ENCODE results near the gene S1PR4.
"Not testable (repeated sequence)": the region's sequence is repeated elsewhere in the genome, so short reads cannot be mapped to it uniquely, and the experiment has no call there.

Gene S1PR4

GRCh38 chr19:3190470-3190770 is 11.9 kb downstream of the S1PR4 start:
- peaks cover 9% of the 10 kb centered on the region for H3K4me1 ChIP-seq (ENCODE audit: low read length)
- H3K79me2 ChIP-seq (ENCODE audit: low read length), result peaks cover 77% of the 10 kb centered on the region
- H2AFZ ChIP-seq (ENCODE audit: low read length), result no peak overlapping the region
- H3K4me3 ChIP-seq (ENCODE audit: low read length), result no peak overlapping the region
- no peak overlapping the region for H3K27ac ChIP-seq (ENCODE audit: low read length)
- no peaks in the 10 kb centered on the region for H3K9me3 ChIP-seq (replicated peaks; ENCODE audit: insufficient read depth, low read length)
- H3K27me3 ChIP-seq (replicated peaks; ENCODE audit: insufficient read depth, low read length), result no peaks in the 10 kb centered on the region
- H3F3A ChIP-seq (ENCODE audit: insufficient read depth, low read length), result no peaks in the 10 kb centered on the region
- H3K4me2 ChIP-seq (ENCODE audit: low read depth, low read length), result no peak overlapping the region
- DNase-seq, result no peak
- H3K9me2 ChIP-seq (replicated peaks; ENCODE audit: insufficient read depth, low read length), result no peaks in the 10 kb centered on the region
- H4K20me1 ChIP-seq (ENCODE audit: insufficient read depth, low read length), result peaks cover 11% of the 10 kb centered on the region; the same call in 1 of the 2 replicates
- no peaks in the 10 kb centered on the region for H3K36me3 ChIP-seq (replicated peaks; ENCODE audit: insufficient read depth, low read length)
- no peak overlapping the region for H3K9ac ChIP-seq (ENCODE audit: low read length)
- TF ChIP-seq EZH2phosphoT487 (IDR thresholded peaks at IDR 0.05; ENCODE audit: low read length) (no peak), EZH2 (optimal IDR thresholded peaks at IDR 0.05; ENCODE audit: low read depth, low read length) (no peak), CTCF (IDR thresholded peaks at IDR 0.05; ENCODE audit: low read length) (no peak)

GRCh38 chr19:3190921-3191805 is 12.6 kb downstream of the S1PR4 start:
- Histone ChIP-seq H3K36me3 (replicated peaks; ENCODE audit: insufficient read depth, low read length) (no peaks in the 10 kb centered on the region; the same call in 1 of the 2 replicates), H3K4me2 (ENCODE audit: low read depth, low read length) (no peak overlapping the region), H3F3A (ENCODE audit: insufficient read depth, low read length) (no peaks in the 10 kb centered on the region), H3K79me2 (ENCODE audit: low read length) (peaks cover 73% of the 10 kb centered on the region), H3K9ac (ENCODE audit: low read length) (no peak overlapping the region), H3K4me3 (ENCODE audit: low read length) (no peak overlapping the region), H3K9me2 (replicated peaks; ENCODE audit: insufficient read depth, low read length) (no peaks in the 10 kb centered on the region), H3K27me3 (replicated peaks; ENCODE audit: insufficient read depth, low read length) (no peaks in the 10 kb centered on the region), H4K20me1 (ENCODE audit: insufficient read depth, low read length) (peaks cover 11% of the 10 kb centered on the region; the same call in 1 of the 2 replicates), H3K27ac (ENCODE audit: low read length) (no peak overlapping the region), H2AFZ (ENCODE audit: low read length) (no peak overlapping the region), H3K4me1 (ENCODE audit: low read length) (peaks cover 9% of the 10 kb centered on the region), H3K9me3 (replicated peaks; ENCODE audit: insufficient read depth, low read length) (no peaks in the 10 kb centered on the region)
- TF ChIP-seq EZH2phosphoT487 (IDR thresholded peaks at IDR 0.05; ENCODE audit: low read length), result no peak
- TF ChIP-seq EZH2 (optimal IDR thresholded peaks at IDR 0.05; ENCODE audit: low read depth, low read length), result no peak
- TF ChIP-seq CTCF (IDR thresholded peaks at IDR 0.05; ENCODE audit: low read length), result no peak
- no peak for DNase-seq

GRCh38 chr19:3191806-3192104 is 13.2 kb downstream of the S1PR4 start:
- H3K4me1 ChIP-seq (ENCODE audit: low read length); H3F3A ChIP-seq (ENCODE audit: insufficient read depth, low read length); H3K27ac ChIP-seq (ENCODE audit: low read length); H3K36me3 ChIP-seq (replicated peaks; ENCODE audit: insufficient read depth, low read length); H3K9ac ChIP-seq (ENCODE audit: low read length); H3K9me3 ChIP-seq (replicated peaks; ENCODE audit: insufficient read depth, low read length); H3K27me3 ChIP-seq (replicated peaks; ENCODE audit: insufficient read depth, low read length); H2AFZ ChIP-seq (ENCODE audit: low read length); H3K9me2 ChIP-seq (replicated peaks; ENCODE audit: insufficient read depth, low read length); H3K4me2 ChIP-seq (ENCODE audit: low read depth, low read length); H3K4me3 ChIP-seq (ENCODE audit: low read length); DNase-seq: not testable (repeated sequence)
- H4K20me1 ChIP-seq (ENCODE audit: insufficient read depth, low read length), result peaks cover 11% of the 10 kb centered on the region; the same call in 1 of the 2 replicates
- H3K79me2 ChIP-seq (ENCODE audit: low read length), result peaks cover 67% of the 10 kb centered on the region

GRCh38 chr19:3192228-3192635 is 13.7 kb downstream of the S1PR4 start:
- DNase-seq, result no peak
- peaks cover 63% of the 10 kb centered on the region for H3K79me2 ChIP-seq (ENCODE audit: low read length)
- no peaks in the 10 kb centered on the region; the same call in 1 of the 2 replicates for H3K36me3 ChIP-seq (replicated peaks; ENCODE audit: insufficient read depth, low read length)
- H3K9me2 ChIP-seq (replicated peaks; ENCODE audit: insufficient read depth, low read length), result no peaks in the 10 kb centered on the region
- H3F3A ChIP-seq (ENCODE audit: insufficient read depth, low read length), result no peaks in the 10 kb centered on the region
- no peak overlapping the region for H3K4me3 ChIP-seq (ENCODE audit: low read length)
- TF ChIP-seq CTCF (IDR thresholded peaks at IDR 0.05; ENCODE audit: low read length) (no peak), EZH2 (optimal IDR thresholded peaks at IDR 0.05; ENCODE audit: low read depth, low read length) (no peak), EZH2phosphoT487 (IDR thresholded peaks at IDR 0.05; ENCODE audit: low read length) (no peak)
- H3K4me2 ChIP-seq (ENCODE audit: low read depth, low read length), result no peak overlapping the region
- no peaks in the 10 kb centered on the region for H3K9me3 ChIP-seq (replicated peaks; ENCODE audit: insufficient read depth, low read length)
- no peak overlapping the region for H3K27ac ChIP-seq (ENCODE audit: low read length)
- peaks cover 11% of the 10 kb centered on the region; the same call in 1 of the 2 replicates for H4K20me1 ChIP-seq (ENCODE audit: insufficient read depth, low read length)
- H3K4me1 ChIP-seq (ENCODE audit: low read length), result peaks cover 3% of the 10 kb centered on the region
- H3K9ac ChIP-seq (ENCODE audit: low read length), result no peak overlapping the region
- H3K27me3 ChIP-seq (replicated peaks; ENCODE audit: insufficient read depth, low read length), result no peaks in the 10 kb centered on the region
- H2AFZ ChIP-seq (ENCODE audit: low read length), result no peak overlapping the region
